GM18505 (cell line): ENCODE data around the gene RASAL1.
"Not testable (repeated sequence)": the region's sequence is repeated elsewhere in the genome, so short reads cannot be mapped to it uniquely, and the experiment has no call there.

Source experiments
- ATAC-seq: cut with Tn5 transposase; IDR thresholded peaks from one replicate; pipeline ENCODE4 v1.9.1; 2021; ENCODE audit not compliant: unreplicated experiment
- POLR2A ChIP-seq: IDR thresholded peaks from 4 replicates; pipeline ENCODE4 v1.6.1; 2011; ENCODE audit warnings: borderline replicate concordance; ENCODE audit not compliant: insufficient read depth, insufficient read length; ENCODE audit errors: extremely low read depth

The RASAL1 gene

GRCh38 chr12:113129664-113130456 lies 5.7 kb downstream of the RASAL1 start:
- no peak for TF ChIP-seq POLR2A
- ATAC-seq: no peak

- no peak for TF ChIP-seq POLR2A
- ATAC-seq: no peak
These were observed 6.5 kb downstream of the RASAL1 start for GRCh38 chr12:113128802-113129663.

GRCh38 chr12:113127791-113128199 lies 7.8 kb downstream of the RASAL1 start:
- ATAC-seq: no peak
- TF ChIP-seq POLR2A: no peak

GRCh38 chr12:113120670-113121370 lies 14.7 kb downstream of the RASAL1 start:
- no peak for TF ChIP-seq POLR2A
- ATAC-seq: no peak

- no peak for TF ChIP-seq POLR2A
- no peak for ATAC-seq
These were observed 15.4 kb downstream of the RASAL1 start for GRCh38 chr12:113119980-113120669.

GRCh38 chr12:113118142-113118541 lies 17.4 kb downstream of the RASAL1 start:
- no peak for TF ChIP-seq POLR2A
- no peak for ATAC-seq

GRCh38 chr12:113117684-113118083 lies 17.9 kb downstream of the RASAL1 start:
- ATAC-seq: not testable (repeated sequence)

- ATAC-seq: no peak
- no peak for TF ChIP-seq POLR2A
These were observed 18.7 kb downstream of the RASAL1 start for GRCh38 chr12:113116875-113117274.

- no peak for TF ChIP-seq POLR2A
These were observed 20.0 kb downstream of the RASAL1 start for GRCh38 chr12:113115455-113116126.

GRCh38 chr12:113114447-113115178 lies 20.9 kb downstream of the RASAL1 start:
- no peak for TF ChIP-seq POLR2A
- ATAC-seq: no peak

More at GRCh38 chr12:113115455-113116126, 20.0 kb downstream of the RASAL1 start:
- ATAC-seq: no peak

- no peak for TF ChIP-seq POLR2A
- ATAC-seq: no peak
These were observed 22.2 kb downstream of the RASAL1 start for GRCh38 chr12:113113397-113113796.
